ENCODE data around the gene RAB14.
"Not testable (repeated sequence)": the region's sequence is repeated elsewhere in the genome, so short reads cannot be mapped to it uniquely, and the experiment has no call there.

The RAB14 gene

GRCh38 chr9:121168052-121168451, 33.6 kb downstream of the RAB14 start:
- no peak for DNase-seq (ENCODE audit: low read depth in 1 of 2, low spot score in 1 of 2)

GRCh38 chr9:121160025-121160424, 41.6 kb downstream of the RAB14 start:
- DNase-seq (ENCODE audit: low read depth in 1 of 2, low spot score in 1 of 2): no peak

- DNase-seq (ENCODE audit: low read depth in 1 of 2, low spot score in 1 of 2): no peak
Measured at GRCh38 chr9:121157939-121158338, 43.7 kb downstream of the RAB14 start.

GRCh38 chr9:121156263-121156731, 45.4 kb downstream of the RAB14 start:
- no peak for DNase-seq (ENCODE audit: low read depth in 1 of 2, low spot score in 1 of 2)

GRCh38 chr9:121154782-121155181, 46.9 kb downstream of the RAB14 start:
- no peak for DNase-seq (ENCODE audit: low read depth in 1 of 2, low spot score in 1 of 2)

- DNase-seq (ENCODE audit: low read depth in 1 of 2, low spot score in 1 of 2): no peak
Measured at GRCh38 chr9:121153642-121154041, 48.0 kb downstream of the RAB14 start.

GRCh38 chr9:121150188-121150587, 51.5 kb downstream of the RAB14 start:
- no peak for DNase-seq (ENCODE audit: low read depth in 1 of 2, low spot score in 1 of 2)

GRCh38 chr9:121144482-121144881, 57.2 kb downstream of the RAB14 start:
- no peak for DNase-seq (ENCODE audit: low read depth in 1 of 2, low spot score in 1 of 2)

GRCh38 chr9:121143771-121144170, 57.9 kb downstream of the RAB14 start:
- DNase-seq (ENCODE audit: low read depth in 1 of 2, low spot score in 1 of 2): no peak

- DNase-seq (ENCODE audit: low read depth in 1 of 2, low spot score in 1 of 2): no peak
Measured at GRCh38 chr9:121141706-121142105, 60.0 kb downstream of the RAB14 start.

GRCh38 chr9:121141306-121141705, 60.4 kb downstream of the RAB14 start:
- DNase-seq (ENCODE audit: low read depth in 1 of 2, low spot score in 1 of 2): no peak

GRCh38 chr9:121140162-121140561, 61.5 kb downstream of the RAB14 start:
- no peak for DNase-seq (ENCODE audit: low read depth in 1 of 2, low spot score in 1 of 2)

GRCh38 chr9:121138973-121139372, 62.7 kb downstream of the RAB14 start:
- DNase-seq (ENCODE audit: low read depth in 1 of 2, low spot score in 1 of 2): no peak

- no peak for DNase-seq (ENCODE audit: low read depth in 1 of 2, low spot score in 1 of 2)
Measured at GRCh38 chr9:121138561-121138960, 63.1 kb downstream of the RAB14 start.

GRCh38 chr9:121135642-121136041, 66.0 kb downstream of the RAB14 start:
- no peak for DNase-seq (ENCODE audit: low read depth in 1 of 2, low spot score in 1 of 2)

- DNase-seq (ENCODE audit: low read depth in 1 of 2, low spot score in 1 of 2): peak; percentile 35 to 77
Measured at GRCh38 chr9:121133104-121133816, 68.4 kb downstream of the RAB14 start.

GRCh38 chr9:121129384-121129783, 72.3 kb downstream of the RAB14 start:
- DNase-seq (ENCODE audit: low read depth in 1 of 2, low spot score in 1 of 2): not testable (repeated sequence)

All from activated T-helper 1 cell treated with anti-CD3 and anti-CD28 coated beads, Interleukin-2, amount 50 U/mL, for 16 hours (primary cell).